ENCODE measurements around the gene ATXN1.

DNA sequence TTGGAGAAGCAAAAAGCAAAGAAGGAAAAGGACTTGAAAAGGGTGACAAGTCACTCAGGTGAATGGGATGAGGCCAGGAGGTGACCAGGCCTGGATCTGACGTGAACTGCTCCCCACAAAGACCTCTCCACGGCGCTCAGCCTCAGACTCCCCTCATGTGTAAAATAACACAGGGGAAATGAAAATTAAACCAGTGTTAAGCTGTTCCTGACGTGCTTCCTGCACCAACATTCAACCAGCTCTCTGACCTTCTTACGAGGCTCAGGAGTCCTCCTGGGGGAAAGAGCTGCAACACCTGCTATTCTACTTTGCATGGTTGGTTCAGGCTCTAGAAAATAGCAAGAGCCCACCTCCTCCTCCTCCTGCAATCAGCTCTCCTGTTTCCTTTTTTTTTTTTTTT is 256.7 kb downstream of the ATXN1 start:
- no peak for TF ChIP-seq POLR2A (IDR thresholded peaks at IDR 0.05)
- TF ChIP-seq, protein P1, sequence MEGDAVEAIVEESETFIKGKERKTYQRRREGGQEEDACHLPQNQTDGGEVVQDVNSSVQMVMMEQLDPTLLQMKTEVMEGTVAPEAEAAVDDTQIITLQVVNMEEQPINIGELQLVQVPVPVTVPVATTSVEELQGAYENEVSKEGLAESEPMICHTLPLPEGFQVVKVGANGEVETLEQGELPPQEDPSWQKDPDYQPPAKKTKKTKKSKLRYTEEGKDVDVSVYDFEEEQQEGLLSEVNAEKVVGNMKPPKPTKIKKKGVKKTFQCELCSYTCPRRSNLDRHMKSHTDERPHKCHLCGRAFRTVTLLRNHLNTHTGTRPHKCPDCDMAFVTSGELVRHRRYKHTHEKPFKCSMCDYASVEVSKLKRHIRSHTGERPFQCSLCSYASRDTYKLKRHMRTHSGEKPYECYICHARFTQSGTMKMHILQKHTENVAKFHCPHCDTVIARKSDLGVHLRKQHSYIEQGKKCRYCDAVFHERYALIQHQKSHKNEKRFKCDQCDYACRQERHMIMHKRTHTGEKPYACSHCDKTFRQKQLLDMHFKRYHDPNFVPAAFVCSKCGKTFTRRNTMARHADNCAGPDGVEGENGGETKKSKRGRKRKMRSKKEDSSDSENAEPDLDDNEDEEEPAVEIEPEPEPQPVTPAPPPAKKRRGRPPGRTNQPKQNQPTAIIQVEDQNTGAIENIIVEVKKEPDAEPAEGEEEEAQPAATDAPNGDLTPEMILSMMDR (IDR thresholded peaks at IDR 0.05), result no peak

Data from lower leg skin (tissue), 3 donors.